COLO829 (cell line): ENCODE measurements around the gene RAI1.

Experiments used
- DNase-seq: peaks from one replicate; pipeline ENCODE4 v3.0.0; 2012; ENCODE audit warnings: low spot score

The RAI1 gene

DNA sequence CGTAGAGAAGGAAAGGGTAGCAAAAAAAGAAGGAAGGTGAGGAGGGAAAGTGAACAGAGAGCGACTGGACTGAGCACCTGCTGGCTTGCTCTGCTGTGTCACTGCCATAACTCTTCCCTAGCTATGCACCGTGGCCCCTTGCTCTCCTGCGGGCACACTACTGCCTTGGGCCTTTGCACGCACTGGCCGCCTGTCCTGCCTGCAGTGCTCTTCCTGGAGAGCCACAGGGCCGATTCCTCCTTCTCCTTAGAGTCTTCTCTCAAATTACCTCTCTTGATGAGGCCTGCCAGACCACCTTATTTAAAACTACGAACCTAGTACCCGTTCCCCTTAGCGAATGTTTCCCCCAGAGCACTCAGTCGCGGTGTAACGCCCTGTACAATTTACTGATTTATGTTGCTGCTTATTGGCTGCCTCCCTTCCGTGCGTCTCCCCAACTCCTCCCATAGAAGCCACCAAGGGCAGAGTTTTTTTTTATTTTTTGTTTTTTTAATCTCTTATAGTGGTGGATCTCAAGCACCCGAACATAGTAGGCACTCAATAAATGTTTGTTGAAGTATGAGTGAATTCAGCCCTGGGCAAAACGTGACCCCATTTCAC lies 70.3 kb downstream of the RAI1 start:
- DNase-seq, result no peak

GRCh38 chr17:17752089-17752820 lies 71.0 kb downstream of the RAI1 start:
- peak; percentile 96 for DNase-seq

GRCh38 chr17:17752821-17753321 lies 71.6 kb downstream of the RAI1 start:
- peak; percentile 98 for DNase-seq

DNA sequence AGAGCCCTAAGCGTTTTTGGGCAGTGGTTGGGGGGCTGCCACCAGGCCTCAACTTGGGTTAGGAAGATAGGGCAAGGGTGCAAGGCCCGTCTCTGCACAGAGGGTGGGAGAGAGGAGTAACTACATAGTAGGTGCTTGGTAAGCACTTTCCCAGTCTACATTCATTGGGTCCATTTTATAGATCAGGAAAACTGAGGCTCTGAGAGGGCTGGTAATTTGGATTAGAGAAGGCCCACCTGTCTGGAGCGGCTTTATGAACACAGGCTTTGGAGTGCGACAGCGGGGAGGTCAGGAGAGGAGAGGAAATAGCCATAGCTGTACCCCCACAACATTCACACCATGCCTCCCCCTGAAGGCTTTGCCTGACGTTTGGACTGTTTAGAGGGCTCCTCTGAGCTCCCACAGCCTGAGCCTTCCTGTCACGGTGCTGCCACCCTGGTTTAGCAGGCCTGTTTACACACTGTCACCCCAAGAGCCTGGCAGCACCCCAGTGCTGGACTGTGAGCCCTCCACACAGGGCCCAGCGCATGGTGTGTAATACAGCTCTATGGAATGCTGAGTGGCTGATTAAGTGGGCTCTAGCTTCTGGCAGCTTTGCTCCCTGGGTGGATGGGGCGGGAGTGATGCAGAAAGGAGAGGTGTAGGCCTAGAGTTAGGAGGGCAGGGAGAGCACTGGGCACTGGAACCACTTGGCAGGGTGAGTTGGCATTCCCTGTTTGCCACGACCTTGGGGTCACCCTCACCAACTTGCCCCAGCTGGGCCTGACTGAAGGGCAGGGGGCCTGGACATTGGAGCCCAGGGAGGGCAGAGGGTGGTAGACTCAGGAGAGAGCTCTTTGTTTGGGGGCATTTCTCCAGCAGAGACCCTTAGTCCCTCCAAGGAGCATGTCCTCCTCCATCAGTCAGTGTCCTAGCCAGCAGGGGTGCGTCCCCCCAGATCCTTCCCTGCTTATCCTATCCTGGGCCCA lies 73.7 kb downstream of the RAI1 start:
- DNase-seq, result no peak

GRCh38 chr17:17755715-17756114 lies 74.5 kb downstream of the RAI1 start:
- DNase-seq, result no peak

GRCh38 chr17:17757391-17757791 lies 76.1 kb downstream of the RAI1 start:
- no peak for DNase-seq

- DNase-seq, result no peak
These were observed 76.9 kb downstream of the RAI1 start for GRCh38 chr17:17757956-17758845.

DNA sequence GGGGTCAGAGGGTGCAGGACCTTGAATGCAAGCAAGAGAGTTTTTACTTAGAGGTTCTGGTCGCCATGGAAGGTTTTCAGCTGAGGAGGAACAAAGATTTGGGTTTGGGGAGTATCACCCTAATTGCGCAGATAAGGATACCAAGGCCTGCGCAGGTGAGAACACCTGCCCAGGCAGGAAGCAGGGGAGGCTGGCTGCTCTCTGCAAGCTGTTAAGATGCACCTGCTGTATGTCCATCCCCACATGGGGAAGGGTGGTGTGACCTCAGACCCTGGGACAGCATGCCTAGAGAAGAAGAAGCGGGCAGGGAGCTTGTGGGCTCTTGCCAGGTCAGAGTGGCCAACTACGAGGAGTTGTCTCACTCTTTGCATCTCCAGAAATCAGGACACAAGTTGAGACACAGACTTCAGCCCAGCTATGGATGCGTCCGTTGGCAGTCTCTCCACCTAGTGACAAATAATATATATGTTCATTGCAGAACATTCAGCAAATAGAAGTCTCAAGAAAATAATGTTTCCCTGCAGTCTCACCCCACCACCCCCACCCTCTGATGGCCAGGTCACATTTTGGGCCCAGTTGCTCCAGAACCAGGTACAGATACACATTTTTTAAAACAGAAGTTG lies 77.8 kb downstream of the RAI1 start:
- DNase-seq, result no peak

GRCh38 chr17:17760350-17760749 lies 79.1 kb downstream of the RAI1 start:
- no peak for DNase-seq

- DNase-seq, result no peak
These were observed 79.8 kb downstream of the RAI1 start for GRCh38 chr17:17760872-17761550.

DNA sequence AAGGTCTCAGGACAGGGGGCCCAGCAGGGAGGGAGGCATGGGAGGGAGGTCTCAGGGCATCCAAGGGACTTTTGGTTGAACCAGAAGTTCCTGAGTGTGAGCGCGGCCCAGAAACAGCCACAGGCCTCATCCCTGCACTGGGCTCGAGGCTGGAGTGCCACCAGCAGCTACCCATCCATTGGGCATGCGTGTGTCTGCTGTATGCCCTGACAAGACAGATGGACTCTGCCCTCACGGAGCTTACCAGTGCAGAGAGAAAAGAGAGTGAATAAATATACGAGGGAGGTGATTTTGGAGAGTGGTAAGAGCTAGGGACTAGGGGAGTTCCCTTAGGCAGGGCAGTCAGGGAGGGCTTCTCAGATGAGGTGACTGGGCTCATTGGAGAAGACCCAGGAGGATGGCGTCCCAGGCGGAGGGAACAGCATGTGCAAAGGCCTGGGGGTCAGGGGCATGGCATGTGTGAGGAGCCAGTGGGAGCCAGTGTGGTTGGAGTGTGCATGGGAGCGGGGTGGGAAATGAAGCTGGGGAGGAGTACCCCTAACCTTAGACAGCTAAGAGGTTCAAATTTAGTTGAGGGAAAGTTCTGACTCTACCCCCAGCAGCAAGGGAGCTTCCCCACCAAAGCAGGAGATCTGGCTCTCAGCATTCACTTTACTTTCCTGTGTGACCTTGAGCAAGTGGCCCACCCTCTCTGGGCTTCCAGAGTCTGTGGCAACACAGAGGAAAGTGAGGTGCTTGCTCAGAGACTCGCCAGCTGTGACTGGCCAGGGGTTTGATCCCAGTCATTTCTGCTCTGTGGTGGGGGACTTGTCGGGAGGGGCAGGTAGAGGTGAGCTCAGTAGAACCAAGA lies 80.9 kb downstream of the RAI1 start:
- DNase-seq, result no peak

- DNase-seq, result no peak
These were observed 81.5 kb downstream of the RAI1 start for GRCh38 chr17:17762744-17763105.

DNA sequence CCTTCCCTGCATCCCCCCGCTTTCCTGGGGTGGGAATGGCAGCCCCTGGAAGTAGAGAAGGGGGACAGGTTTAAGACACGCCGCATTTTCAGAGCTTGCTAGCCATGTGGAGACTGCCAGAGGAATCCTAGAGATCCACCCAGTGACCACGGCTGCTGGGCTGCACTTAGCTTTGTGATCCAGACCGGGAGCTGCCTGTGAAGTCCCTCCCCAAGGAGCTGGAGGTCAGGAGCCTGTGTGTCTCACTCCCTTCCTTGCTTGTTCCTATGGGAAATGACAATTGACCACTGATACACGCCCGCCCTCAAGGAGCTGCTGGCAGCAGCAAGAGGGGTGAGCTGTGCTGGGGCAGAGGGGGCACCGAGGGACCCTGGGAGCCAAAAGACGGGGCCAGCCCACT lies 81.9 kb downstream of the RAI1 start:
- DNase-seq, result no peak

- no peak for DNase-seq
These were observed 82.5 kb downstream of the RAI1 start for GRCh38 chr17:17763734-17764133.

GRCh38 chr17:17765359-17766076 lies 84.3 kb downstream of the RAI1 start:
- no peak for DNase-seq

DNA sequence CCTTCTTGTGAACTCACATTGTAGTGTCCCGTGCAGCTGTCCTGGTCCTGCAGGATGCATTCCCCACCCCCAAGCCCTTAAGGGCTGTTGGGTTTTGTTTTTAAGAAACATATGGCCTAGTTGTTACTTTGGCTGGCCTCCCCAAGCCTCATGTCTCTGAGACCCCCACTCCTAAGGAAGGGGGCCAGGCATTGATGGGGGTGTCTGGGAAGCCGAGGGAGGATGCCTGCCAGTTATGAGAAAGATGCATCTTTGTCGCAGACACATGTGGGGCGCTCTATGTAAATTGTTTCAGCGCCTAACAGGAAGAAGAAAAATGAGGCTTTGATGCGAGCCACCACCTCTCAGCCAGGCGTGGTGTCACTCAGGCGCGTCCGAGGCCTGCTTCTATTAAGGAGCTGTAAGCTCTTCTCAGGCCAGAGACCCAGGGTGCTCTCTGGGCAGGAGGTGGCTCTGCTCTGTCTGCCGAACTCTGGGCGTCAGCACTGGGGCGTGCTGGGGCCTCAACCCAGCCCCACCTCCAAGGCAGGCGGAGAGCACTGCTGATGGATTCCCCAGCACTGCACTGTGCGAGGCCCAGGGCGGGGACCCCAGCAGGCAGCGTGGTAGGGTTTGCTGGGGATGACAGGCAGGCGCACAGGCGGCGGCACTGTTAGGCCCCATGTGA lies 85.0 kb downstream of the RAI1 start:
- DNase-seq, result no peak

GRCh38 chr17:17766744-17767120 lies 85.5 kb downstream of the RAI1 start:
- no peak for DNase-seq

DNA sequence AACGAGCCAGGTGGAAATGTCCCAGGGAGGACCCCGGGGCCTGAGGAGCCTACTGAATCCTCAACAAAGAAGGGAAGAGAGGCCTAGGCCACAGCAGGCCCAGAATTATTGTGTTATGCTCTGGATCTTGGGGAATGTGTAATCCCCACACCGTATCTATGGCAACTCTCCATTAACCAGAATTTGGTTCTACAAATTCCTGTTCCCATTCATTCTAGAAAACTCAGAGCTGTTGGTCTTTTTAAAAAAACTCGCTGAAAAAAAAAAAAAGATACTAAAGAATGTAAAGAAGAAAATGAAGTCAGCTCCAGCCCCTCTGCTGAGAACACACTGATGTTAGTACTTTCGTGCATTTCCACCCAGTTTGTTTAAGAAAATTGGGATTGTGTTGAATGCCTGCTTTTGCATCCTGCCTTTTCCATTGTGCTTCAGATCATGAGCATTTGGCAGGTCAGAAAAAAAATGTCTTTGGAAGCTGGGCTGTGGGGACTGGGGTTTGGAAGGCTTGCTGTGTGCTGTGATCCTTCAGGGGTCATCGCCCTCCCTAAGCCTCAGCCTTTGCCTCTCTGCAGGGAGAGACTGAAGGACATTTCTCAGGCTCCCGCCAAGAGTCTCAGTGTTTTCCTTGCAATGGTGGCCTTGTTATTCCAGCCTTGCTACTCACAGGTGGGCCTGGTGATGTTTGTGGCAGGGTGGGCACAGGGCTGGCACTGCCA lies 86.1 kb downstream of the RAI1 start:
- no peak for DNase-seq
